22Rv1 (cell line): ENCODE measurements around the gene MN1.

Experiments
- H3K27ac ChIP-seq: fragments of 450-650 bp; 2 replicates; pipeline ENCODE4 v1.5.1; 2017
- ZFX ChIP-seq: fragments of 450-650 bp; IDR thresholded peaks from 2 replicates; pipeline ENCODE4 v1.6.1; 2017; ENCODE audit warnings: antibody characterized with exemption, borderline replicate concordance
- TF ChIP-seq, protein P1 (sequence below): fragments of 450-650 bp; IDR thresholded peaks from 2 replicates; pipeline ENCODE4 v1.5.1; 2017; ENCODE audit warnings: mild to moderate bottlenecking

Gene MN1

DNA sequence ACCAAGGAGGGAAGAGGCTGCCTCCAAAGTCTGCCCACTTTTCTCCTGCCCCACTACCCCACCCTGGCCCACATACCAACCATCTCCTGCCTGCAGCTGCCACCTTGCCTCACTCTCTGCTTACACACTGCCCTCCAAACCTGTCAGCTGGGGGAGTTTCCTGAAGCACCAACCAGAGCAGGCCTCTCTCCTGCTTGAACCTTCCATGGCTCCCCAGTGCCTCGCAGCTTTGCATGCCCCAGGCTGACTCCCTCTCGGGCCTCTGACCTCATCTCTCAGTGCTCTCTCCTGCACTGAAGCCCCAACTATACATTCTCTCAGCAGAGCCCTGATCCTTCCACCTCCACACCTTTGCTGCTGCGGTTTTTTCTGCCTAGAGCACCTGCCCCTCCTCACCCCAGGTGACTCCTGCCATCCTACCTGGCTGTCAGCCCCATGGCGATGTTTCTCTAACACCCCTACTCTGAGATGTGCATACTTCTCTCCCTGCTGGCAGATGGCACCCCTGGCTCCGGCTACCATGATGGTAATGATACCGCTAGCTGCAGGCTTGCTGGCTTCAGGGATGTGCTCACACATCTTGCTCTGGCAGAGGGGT, 43.5 kb downstream of the MN1 start:
- TF ChIP-seq ZFX = no peak
- TF ChIP-seq, protein P1, sequence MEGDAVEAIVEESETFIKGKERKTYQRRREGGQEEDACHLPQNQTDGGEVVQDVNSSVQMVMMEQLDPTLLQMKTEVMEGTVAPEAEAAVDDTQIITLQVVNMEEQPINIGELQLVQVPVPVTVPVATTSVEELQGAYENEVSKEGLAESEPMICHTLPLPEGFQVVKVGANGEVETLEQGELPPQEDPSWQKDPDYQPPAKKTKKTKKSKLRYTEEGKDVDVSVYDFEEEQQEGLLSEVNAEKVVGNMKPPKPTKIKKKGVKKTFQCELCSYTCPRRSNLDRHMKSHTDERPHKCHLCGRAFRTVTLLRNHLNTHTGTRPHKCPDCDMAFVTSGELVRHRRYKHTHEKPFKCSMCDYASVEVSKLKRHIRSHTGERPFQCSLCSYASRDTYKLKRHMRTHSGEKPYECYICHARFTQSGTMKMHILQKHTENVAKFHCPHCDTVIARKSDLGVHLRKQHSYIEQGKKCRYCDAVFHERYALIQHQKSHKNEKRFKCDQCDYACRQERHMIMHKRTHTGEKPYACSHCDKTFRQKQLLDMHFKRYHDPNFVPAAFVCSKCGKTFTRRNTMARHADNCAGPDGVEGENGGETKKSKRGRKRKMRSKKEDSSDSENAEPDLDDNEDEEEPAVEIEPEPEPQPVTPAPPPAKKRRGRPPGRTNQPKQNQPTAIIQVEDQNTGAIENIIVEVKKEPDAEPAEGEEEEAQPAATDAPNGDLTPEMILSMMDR = no peak

GRCh38 chr22:27756212-27756660, 45.3 kb downstream of the MN1 start:
- no peak overlapping the region for H3K27ac ChIP-seq
- TF ChIP-seq ZFX = no peak
- TF ChIP-seq, protein P1 = no peak

More for the DNA sequence above, 43.5 kb downstream of the MN1 start:
- no peak overlapping the region for H3K27ac ChIP-seq

DNA sequence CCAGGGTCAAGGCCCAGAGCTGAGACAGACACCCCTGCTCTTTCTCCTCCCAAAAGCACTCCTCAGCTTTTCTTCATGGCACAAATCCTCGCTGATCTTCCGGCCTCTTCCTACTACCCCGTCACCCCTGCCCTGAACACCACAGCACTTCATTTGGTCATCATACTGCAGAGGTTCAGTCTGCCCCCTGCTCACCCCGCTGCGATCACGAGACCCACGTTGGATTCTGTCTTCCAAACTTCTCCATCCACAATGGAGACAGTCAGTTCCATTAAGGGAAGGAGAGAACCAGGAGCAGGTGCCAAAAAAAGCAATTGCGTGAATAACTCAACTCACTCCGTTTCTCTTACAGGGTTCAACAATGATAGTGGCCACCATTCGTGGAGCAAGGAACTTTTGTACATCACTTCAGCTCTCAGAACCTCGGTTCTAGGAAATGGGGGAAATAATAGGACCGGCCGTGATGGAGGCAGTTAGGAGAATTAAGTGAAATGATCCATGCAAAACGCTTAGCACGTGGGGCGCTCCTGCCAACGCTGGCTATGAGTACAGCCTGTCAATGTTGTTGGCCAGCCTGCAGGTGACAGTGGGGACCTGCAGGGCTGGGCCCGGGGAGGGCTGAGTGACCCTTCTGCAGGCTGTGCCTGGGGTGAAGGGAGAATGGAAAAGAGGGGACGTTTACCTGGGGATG, 45.9 kb downstream of the MN1 start:
- no peak overlapping the region for H3K27ac ChIP-seq
- TF ChIP-seq ZFX = no peak
- TF ChIP-seq, protein P1 = no peak

DNA sequence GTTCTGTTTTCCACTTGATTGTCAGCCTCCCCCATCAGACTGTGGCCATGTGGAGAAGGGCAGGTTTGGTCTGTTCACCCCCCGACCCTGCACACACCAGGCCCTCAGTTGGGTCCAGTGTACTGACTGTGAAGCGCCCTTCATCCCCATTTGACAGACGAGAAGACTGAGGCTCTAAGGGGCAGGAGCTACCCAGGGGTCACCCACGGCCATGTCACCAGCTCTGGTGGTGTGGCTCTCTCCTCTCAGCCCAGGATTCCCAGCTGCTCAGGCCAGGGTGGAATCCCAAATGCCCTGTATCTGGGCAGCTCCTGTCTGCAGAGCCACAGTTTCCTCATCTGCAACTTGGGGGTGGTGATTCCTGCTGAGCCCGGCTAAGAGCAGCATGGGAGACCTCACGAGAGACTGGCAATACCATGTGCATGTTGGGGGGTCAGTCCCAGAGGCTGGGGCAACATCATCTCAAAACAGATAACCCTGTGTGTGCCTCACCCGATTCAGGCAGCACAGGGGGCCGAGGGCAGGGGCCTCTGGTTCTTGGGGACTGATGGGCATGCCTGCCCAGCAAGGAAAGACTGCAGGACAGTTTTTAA, 46.6 kb downstream of the MN1 start:
- no peak for TF ChIP-seq ZFX
- TF ChIP-seq, protein P1 = no peak
- H3K27ac ChIP-seq = no peak overlapping the region

DNA sequence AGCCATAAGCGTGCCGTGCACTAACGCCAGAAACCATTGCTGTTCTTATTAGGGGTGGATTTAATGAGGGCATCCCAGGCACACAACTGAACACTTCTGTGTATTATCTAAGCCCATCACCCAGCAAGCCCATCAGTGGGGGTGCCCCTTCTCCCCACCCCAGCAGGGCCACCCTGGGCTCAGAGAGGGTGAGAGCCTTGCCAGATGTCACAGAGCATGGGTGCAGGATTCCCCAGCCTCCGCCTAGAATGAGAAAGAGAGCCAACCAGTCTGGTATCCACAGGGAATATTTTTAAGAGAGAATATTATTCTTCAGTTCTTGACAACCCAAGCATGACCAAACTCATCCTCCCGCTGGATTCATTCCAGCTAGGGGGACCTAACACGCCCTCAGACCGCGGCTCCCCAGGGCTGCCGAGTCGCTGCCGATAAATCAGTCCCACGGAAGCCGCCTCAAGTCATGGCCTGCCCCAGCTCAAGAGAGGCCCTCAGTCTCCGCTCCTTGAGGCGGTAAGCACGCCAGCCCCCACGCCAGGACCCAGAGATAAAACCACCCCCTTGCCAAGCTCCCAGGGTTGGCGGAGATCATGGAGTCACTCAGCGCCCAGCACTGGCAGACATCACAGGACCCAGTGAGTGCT, 47.2 kb downstream of the MN1 start:
- H3K27ac ChIP-seq = no peak overlapping the region
- TF ChIP-seq ZFX = no peak
- TF ChIP-seq, protein P1 = no peak

DNA sequence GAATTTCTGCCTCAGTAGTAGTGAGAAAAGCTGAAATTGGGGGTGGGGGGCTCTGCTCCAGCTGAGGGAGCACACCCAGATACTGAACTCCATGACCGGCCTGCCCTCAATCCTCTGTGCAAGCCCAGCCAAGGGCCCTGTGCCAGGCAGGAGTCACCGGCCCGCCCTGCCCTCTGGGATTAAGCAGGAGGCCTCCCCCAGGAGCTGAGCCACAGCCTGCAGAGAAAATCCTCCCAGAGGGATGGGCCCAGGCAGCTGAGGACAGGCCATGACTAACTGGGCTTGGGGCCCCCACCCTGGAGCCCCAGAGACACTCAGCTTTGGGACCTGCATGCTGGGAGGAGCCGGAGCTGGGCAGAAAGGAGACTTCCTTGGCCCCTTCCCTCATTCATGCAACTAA, 48.8 kb downstream of the MN1 start:
- TF ChIP-seq ZFX = no peak
- TF ChIP-seq, protein P1 = no peak
- H3K27ac ChIP-seq = no peak overlapping the region
